ENCODE measurements around the gene CAB39. TPM values are rescaled to one million over a fixed set of nuclear protein-coding genes. Genes with fewer than 3 reads are reported as not detected.

The CAB39 gene
- total and polyA plus RNA-seq, 8 donors, result 9.9 to 41.6 (median 21.0) TPM

GRCh38 chr2:230775737-230776136 lies 63.1 kb downstream of the CAB39 start:
- Histone ChIP-seq H3K4me3 (no peak overlapping the region), H3K36me3 (no peaks in the 10 kb centered on the region), H3K9me3 (no peaks in the 10 kb centered on the region), H3K27ac (no peak overlapping the region), H3K27me3 (no peaks in the 10 kb centered on the region), H3K4me1 (peaks cover 0 to 13% (median 0%) of the 10 kb centered on the region in 3 donors)
- intact Hi-C loops (cut with DNase I), result no loop called here
- no peak for ATAC-seq
- TF ChIP-seq, protein P1, sequence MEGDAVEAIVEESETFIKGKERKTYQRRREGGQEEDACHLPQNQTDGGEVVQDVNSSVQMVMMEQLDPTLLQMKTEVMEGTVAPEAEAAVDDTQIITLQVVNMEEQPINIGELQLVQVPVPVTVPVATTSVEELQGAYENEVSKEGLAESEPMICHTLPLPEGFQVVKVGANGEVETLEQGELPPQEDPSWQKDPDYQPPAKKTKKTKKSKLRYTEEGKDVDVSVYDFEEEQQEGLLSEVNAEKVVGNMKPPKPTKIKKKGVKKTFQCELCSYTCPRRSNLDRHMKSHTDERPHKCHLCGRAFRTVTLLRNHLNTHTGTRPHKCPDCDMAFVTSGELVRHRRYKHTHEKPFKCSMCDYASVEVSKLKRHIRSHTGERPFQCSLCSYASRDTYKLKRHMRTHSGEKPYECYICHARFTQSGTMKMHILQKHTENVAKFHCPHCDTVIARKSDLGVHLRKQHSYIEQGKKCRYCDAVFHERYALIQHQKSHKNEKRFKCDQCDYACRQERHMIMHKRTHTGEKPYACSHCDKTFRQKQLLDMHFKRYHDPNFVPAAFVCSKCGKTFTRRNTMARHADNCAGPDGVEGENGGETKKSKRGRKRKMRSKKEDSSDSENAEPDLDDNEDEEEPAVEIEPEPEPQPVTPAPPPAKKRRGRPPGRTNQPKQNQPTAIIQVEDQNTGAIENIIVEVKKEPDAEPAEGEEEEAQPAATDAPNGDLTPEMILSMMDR (IDR thresholded peaks at IDR 0.05), result no peak
- 88 to 96% methylated on average over 4 of the region's 4 CpGs for WGBS, 2 donors
- DNase-seq, result no peak
- no peak for FAIRE-seq

- no peaks in the 10 kb centered on the region for H3K27me3 ChIP-seq
- no peak overlapping the region for H3K4me3 ChIP-seq
- DNase-seq (no peak), ATAC-seq (no peak), FAIRE-seq (no peak)
- no peaks in the 10 kb centered on the region for H3K9me3 ChIP-seq
- H3K4me1 ChIP-seq, result peaks cover 0 to 13% (median 0%) of the 10 kb centered on the region in 3 donors
- H3K36me3 ChIP-seq, result no peaks in the 10 kb centered on the region
- 81 to 96% methylated on average over 3 of the region's 3 CpGs for WGBS, 2 donors
- intact Hi-C loops (cut with DNase I), result no loop called here
- TF ChIP-seq, protein P1 (IDR thresholded peaks at IDR 0.05), result no peak
- H3K27ac ChIP-seq, result no peak overlapping the region
Observed at GRCh38 chr2:230777721-230778120, 65.1 kb downstream of the CAB39 start.

DNA sequence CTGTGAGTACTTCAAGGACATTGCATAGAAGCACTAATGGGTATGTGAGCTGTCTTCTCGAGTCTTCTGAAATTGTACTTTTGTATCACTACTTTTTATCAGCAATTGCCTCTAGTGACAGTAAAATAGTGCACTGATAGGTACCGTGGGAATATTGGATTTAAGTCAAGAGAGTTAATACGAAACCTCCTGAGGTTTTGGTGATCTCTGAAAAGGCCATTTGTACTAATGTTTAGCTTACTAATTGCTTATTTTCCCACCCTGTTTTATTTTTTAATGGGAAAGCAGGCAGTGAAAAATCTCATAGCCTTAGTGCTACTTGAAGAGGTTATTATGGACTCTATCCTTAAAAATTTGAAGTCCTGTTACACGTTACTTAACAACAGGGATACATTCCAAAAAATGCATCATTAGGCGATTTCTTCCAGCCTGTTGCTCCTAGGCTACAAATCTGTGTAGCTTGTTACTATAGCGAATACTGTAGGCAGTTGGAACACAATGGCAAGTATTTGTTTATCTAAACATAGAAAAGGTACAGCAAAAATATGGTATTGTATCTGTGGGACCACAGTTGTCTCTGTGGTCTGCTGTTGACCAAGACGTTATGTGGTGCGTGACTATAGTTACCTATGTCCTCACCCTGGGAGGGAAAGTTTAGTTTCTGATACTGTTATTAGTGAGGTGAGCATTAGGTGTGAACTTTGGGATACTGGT lies 65.9 kb downstream of the CAB39 start:
- intact Hi-C loops (cut with DNase I), result no loop called here
- H3K9me3 ChIP-seq, result no peaks in the 10 kb centered on the region
- ATAC-seq, result no peak
- H3K27ac ChIP-seq, result no peak overlapping the region
- H3K4me1 ChIP-seq, result peaks cover 0 to 13% (median 0%) of the 10 kb centered on the region in 3 donors
- no peak overlapping the region for H3K4me3 ChIP-seq
- no peak for FAIRE-seq
- TF ChIP-seq, protein P1 (IDR thresholded peaks at IDR 0.05), result no peak
- H3K36me3 ChIP-seq, result no peaks in the 10 kb centered on the region
- H3K27me3 ChIP-seq, result no peaks in the 10 kb centered on the region
- WGBS, 2 donors, result 72 to 75% methylated on average over 8 of the region's 8 CpGs
- no peak for DNase-seq

GRCh38 chr2:230779126-230779525 lies 66.5 kb downstream of the CAB39 start:
- no peak for FAIRE-seq
- no peak for ATAC-seq
- intact Hi-C loops (cut with DNase I), result no loop called here
- no peaks in the 10 kb centered on the region for H3K36me3 ChIP-seq
- 91 to 92% methylated on average over 3 of the region's 3 CpGs for WGBS, 2 donors
- H3K9me3 ChIP-seq, result no peaks in the 10 kb centered on the region
- no peaks in the 10 kb centered on the region for H3K27me3 ChIP-seq
- TF ChIP-seq, protein P1 (IDR thresholded peaks at IDR 0.05), result no peak
- no peak overlapping the region for H3K27ac ChIP-seq
- no peak overlapping the region for H3K4me3 ChIP-seq
- H3K4me1 ChIP-seq, result peaks cover 0 to 11% (median 0%) of the 10 kb centered on the region in 3 donors
- DNase-seq, result no peak

GRCh38 chr2:230779607-230780006 lies 67.0 kb downstream of the CAB39 start:
- intact Hi-C loops (cut with DNase I), result no loop called here
- peaks cover 0 to 6% (median 0%) of the 10 kb centered on the region in 3 donors for H3K4me1 ChIP-seq
- no peak for FAIRE-seq
- H3K4me3 ChIP-seq, result no peak overlapping the region
- WGBS, 2 donors, result 96 to 97% methylated on average over 1 of the region's 1 CpG
- TF ChIP-seq, protein P1 (IDR thresholded peaks at IDR 0.05), result no peak
- H3K27me3 ChIP-seq, result no peaks in the 10 kb centered on the region
- no peaks in the 10 kb centered on the region for H3K9me3 ChIP-seq
- no peak for ATAC-seq
- H3K36me3 ChIP-seq, result no peaks in the 10 kb centered on the region
- no peak overlapping the region for H3K27ac ChIP-seq
- no peak for DNase-seq
